HL-60 (cell line): ENCODE measurements around the gene LNPEP.

Experiments
- DNase-seq, 2 experiments: peaks; one replicate each; pipeline ENCODE4 v3.0.0-alpha.2; 2010 to 2020; ENCODE audit warnings: low read depth in 1 of 2, low spot score in 1 of 2
- H3K27ac ChIP-seq: fragments of 250-450 bp; sonication (Bioruptor Pico); replicated peaks from 2 replicates; pipeline ENCODE4 v1.5.1; 2020; ENCODE audit warnings: mild to moderate bottlenecking, moderate library complexity
- H3K27me3 ChIP-seq: fragments of 250-450 bp; sonication (Bioruptor Pico); 2 replicates; pipeline ENCODE4 v1.5.1; 2021; ENCODE audit warnings: mild to moderate bottlenecking, moderate library complexity; ENCODE audit not compliant: insufficient read depth, poor library complexity, severe bottlenecking
- H3K4me3 ChIP-seq: replicated peaks from 2 replicates; pipeline ENCODE4 v1.5.1; 2011; ENCODE audit warnings: mild to moderate bottlenecking, control low read depth, low read length; ENCODE audit not compliant: insufficient read depth
- GABPA ChIP-seq: IDR thresholded peaks from 2 replicates; pipeline ENCODE4 v1.6.1; 2012; ENCODE audit warnings: low read depth
- POLR2AphosphoS5 ChIP-seq: IDR thresholded peaks from 2 replicates; pipeline ENCODE4 v1.6.1; 2012; ENCODE audit warnings: low read depth
- SPI1 ChIP-seq: IDR thresholded peaks from 2 replicates; pipeline ENCODE4 v1.6.1; 2012; ENCODE audit warnings: low read depth, mild to moderate bottlenecking, borderline replicate concordance
- TF ChIP-seq, protein P1 (sequence below): IDR thresholded peaks from 2 replicates; pipeline ENCODE4 v1.6.1; 2012; ENCODE audit warnings: low read depth; ENCODE audit not compliant: insufficient replicate concordance
- TF ChIP-seq, protein P2 (sequence below): IDR thresholded peaks from one replicate; pipeline ENCODE4 v1.5.1; 2011; ENCODE audit warnings: low read length, control low read depth, inconsistent platforms; ENCODE audit not compliant: insufficient read depth

LNPEP gene

DNA sequence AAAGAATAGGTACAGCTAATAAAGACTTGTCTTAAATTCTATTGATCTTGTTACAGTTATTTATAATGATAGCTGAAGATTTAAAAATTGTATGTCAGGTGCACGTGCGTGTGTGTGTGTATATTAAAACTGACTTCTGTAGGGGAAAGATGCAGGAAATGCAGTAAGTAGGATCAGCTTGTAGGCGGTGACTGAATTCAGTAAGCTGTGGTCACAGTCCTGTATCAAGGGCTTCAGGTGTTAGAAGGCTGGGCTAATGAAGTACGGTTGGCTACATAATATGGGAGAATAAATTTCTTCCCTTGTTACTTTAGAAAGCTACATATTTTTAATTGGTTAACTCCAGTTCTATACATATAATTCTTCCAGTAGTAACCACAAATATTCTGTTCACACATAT is 54.2 kb downstream of the LNPEP start:
- TF ChIP-seq, protein P1, sequence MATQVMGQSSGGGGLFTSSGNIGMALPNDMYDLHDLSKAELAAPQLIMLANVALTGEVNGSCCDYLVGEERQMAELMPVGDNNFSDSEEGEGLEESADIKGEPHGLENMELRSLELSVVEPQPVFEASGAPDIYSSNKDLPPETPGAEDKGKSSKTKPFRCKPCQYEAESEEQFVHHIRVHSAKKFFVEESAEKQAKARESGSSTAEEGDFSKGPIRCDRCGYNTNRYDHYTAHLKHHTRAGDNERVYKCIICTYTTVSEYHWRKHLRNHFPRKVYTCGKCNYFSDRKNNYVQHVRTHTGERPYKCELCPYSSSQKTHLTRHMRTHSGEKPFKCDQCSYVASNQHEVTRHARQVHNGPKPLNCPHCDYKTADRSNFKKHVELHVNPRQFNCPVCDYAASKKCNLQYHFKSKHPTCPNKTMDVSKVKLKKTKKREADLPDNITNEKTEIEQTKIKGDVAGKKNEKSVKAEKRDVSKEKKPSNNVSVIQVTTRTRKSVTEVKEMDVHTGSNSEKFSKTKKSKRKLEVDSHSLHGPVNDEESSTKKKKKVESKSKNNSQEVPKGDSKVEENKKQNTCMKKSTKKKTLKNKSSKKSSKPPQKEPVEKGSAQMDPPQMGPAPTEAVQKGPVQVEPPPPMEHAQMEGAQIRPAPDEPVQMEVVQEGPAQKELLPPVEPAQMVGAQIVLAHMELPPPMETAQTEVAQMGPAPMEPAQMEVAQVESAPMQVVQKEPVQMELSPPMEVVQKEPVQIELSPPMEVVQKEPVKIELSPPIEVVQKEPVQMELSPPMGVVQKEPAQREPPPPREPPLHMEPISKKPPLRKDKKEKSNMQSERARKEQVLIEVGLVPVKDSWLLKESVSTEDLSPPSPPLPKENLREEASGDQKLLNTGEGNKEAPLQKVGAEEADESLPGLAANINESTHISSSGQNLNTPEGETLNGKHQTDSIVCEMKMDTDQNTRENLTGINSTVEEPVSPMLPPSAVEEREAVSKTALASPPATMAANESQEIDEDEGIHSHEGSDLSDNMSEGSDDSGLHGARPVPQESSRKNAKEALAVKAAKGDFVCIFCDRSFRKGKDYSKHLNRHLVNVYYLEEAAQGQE = no peak
- TF ChIP-seq GABPA = no peak
- TF ChIP-seq, protein P2, sequence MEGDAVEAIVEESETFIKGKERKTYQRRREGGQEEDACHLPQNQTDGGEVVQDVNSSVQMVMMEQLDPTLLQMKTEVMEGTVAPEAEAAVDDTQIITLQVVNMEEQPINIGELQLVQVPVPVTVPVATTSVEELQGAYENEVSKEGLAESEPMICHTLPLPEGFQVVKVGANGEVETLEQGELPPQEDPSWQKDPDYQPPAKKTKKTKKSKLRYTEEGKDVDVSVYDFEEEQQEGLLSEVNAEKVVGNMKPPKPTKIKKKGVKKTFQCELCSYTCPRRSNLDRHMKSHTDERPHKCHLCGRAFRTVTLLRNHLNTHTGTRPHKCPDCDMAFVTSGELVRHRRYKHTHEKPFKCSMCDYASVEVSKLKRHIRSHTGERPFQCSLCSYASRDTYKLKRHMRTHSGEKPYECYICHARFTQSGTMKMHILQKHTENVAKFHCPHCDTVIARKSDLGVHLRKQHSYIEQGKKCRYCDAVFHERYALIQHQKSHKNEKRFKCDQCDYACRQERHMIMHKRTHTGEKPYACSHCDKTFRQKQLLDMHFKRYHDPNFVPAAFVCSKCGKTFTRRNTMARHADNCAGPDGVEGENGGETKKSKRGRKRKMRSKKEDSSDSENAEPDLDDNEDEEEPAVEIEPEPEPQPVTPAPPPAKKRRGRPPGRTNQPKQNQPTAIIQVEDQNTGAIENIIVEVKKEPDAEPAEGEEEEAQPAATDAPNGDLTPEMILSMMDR = no peak
- TF ChIP-seq POLR2AphosphoS5 = no peak
- no peak for TF ChIP-seq SPI1
- Histone ChIP-seq H3K4me3 (no peak overlapping the region), H3K27me3 (no peaks in the 10 kb centered on the region), H3K27ac (no peak overlapping the region)
- no peak for DNase-seq

DNA sequence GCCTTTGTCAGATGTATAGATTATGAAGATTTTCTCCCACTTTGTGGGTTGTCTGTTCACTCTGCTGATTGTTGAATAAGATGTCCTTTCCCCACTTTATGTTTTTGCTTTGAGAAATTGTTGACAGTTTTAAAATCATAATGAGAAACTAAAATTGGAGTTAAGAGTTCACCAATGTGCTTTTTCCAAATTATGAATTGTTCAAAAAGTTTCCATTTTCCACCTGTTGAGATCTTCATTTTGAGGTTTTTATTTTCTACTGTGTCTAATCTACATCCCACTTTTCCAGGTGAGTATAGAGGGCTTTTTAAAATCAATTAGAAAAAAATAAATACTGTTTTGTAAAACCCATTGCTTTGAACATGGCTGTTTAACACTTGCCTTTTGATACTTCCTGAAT is 55.8 kb downstream of the LNPEP start:
- Histone ChIP-seq H3K27ac (no peak overlapping the region), H3K4me3 (no peak overlapping the region), H3K27me3 (no peaks in the 10 kb centered on the region)
- TF ChIP-seq, protein P1 = no peak
- TF ChIP-seq POLR2AphosphoS5 (no peak), GABPA (no peak), SPI1 (no peak)
- TF ChIP-seq, protein P2 = no peak
- DNase-seq = no peak

DNA sequence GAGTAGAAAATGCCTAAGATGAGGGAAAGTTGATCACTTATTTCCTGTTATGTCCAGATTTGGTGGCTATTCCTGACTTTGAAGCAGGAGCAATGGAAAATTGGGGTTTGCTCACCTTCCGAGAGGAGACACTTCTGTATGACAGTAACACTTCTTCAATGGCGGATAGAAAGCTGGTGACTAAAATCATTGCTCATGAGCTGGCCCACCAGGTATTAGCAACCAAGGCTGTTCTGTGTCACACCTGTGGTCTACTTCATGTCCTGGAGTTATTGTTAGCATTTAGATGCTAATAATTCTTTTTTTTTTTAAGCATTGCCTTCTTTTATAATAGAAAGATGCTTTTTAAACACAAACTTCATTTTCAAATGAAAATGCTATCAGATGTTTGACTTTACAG is 57.9 kb downstream of the LNPEP start:
- H3K27ac ChIP-seq = no peak overlapping the region

More for the DNA sequence above, 57.9 kb downstream of the LNPEP start:
- Histone ChIP-seq H3K4me3 (no peak overlapping the region), H3K27me3 (no peaks in the 10 kb centered on the region)
- TF ChIP-seq, protein P2 = no peak
- no peak for TF ChIP-seq GABPA
- no peak for TF ChIP-seq SPI1
- TF ChIP-seq, protein P1 = no peak
- TF ChIP-seq POLR2AphosphoS5 = no peak
- DNase-seq = no peak
